Endothelial cell of hepatic sinusoid (primary cell): Measurements from ENCODE around the gene SEMA3D.

Experiments used
- in situ Hi-C: cut with HindIII; loops from 2 replicates; pipeline ENCODE4 v1.10.0; 2017; ENCODE audit warnings: low sequenced_read_pairs

Gene SEMA3D

GRCh38 chr7:85186521-85187241 lies at the start of gene SEMA3D:
Gene SEMA3D, minus strand, starts transcription at chr7:85187056. Its CDS starts 65,165 bp downstream, at chr7:85121891.
- in situ Hi-C loops, result no loop called here

GRCh38 chr7:85234730-85235129 lies 47.9 kb upstream of the SEMA3D start:
- in situ Hi-C loops, result no loop called here

GRCh38 chr7:85232068-85232467 lies 45.2 kb upstream of the SEMA3D start:
- in situ Hi-C loops, result no loop called here

GRCh38 chr7:85230623-85231022 lies 43.8 kb upstream of the SEMA3D start:
- in situ Hi-C loops, result no loop called here

- in situ Hi-C loops, result no loop called here
Measured at GRCh38 chr7:85229544-85229943, 42.7 kb upstream of the SEMA3D start.

- in situ Hi-C loops, result no loop called here
Measured at GRCh38 chr7:85226361-85227085, 39.7 kb upstream of the SEMA3D start.

GRCh38 chr7:85224171-85224570 lies 37.3 kb upstream of the SEMA3D start:
- in situ Hi-C loops, result no loop called here

GRCh38 chr7:85222522-85222921 lies 35.7 kb upstream of the SEMA3D start:
- in situ Hi-C loops, result no loop called here

GRCh38 chr7:85221796-85222195 lies 34.9 kb upstream of the SEMA3D start:
- in situ Hi-C loops, result no loop called here

- in situ Hi-C loops, result no loop called here
Measured at GRCh38 chr7:85220651-85221050, 33.8 kb upstream of the SEMA3D start.

GRCh38 chr7:85220023-85220422 lies 33.2 kb upstream of the SEMA3D start:
- in situ Hi-C loops, result no loop called here

- in situ Hi-C loops, result no loop called here
Measured at GRCh38 chr7:85217085-85217484, 30.2 kb upstream of the SEMA3D start.

- in situ Hi-C loops, result no loop called here
Measured at GRCh38 chr7:85215098-85215497, 28.2 kb upstream of the SEMA3D start.

GRCh38 chr7:85213500-85213899 lies 26.6 kb upstream of the SEMA3D start:
- in situ Hi-C loops, result no loop called here

GRCh38 chr7:85205754-85206153 lies 18.9 kb upstream of the SEMA3D start:
- in situ Hi-C loops, result no loop called here

GRCh38 chr7:85204496-85204895 lies 17.6 kb upstream of the SEMA3D start:
- in situ Hi-C loops, result no loop called here

GRCh38 chr7:85204061-85204460 lies 17.2 kb upstream of the SEMA3D start:
- in situ Hi-C loops, result no loop called here

- in situ Hi-C loops, result no loop called here
Measured at GRCh38 chr7:85201209-85201608, 14.4 kb upstream of the SEMA3D start.

GRCh38 chr7:85196696-85197095 lies 9.8 kb upstream of the SEMA3D start:
- in situ Hi-C loops, result no loop called here

- in situ Hi-C loops, result no loop called here
Measured at GRCh38 chr7:85191383-85191782, 4.5 kb upstream of the SEMA3D start.

- in situ Hi-C loops, result no loop called here
Measured at GRCh38 chr7:85186083-85186520, 754 bp downstream of the SEMA3D start.

- in situ Hi-C loops, result no loop called here
Measured at GRCh38 chr7:85185424-85186082, 1.3 kb downstream of the SEMA3D start.
